Adrenal gland (tissue), 12 donors: Measurements from ENCODE around the gene ARPC1B. TPM values are rescaled to one million over a fixed set of nuclear protein-coding genes. Genes with fewer than 3 reads are reported as not detected.

Source experiments
- DNase-seq, 7 donors: peaks; one replicate each; pipeline ENCODE4 v3.0.0-alpha.2; 2019 to 2020
- H3K27ac ChIP-seq, 5 donors: fragments of 200-600 bp; sonication (generic) in 4 of 5; 1 replicate in 3 of 5; 2 replicates in 2 of 5; pipeline versions ENCODE4 v1.5.1 to v1.8.0; 2016 to 2020; ENCODE audit warnings: mild to moderate bottlenecking in 1 of 5
- H3K27me3 ChIP-seq: fragments of 200-600 bp; 2 replicates; pipeline ENCODE4 v1.8.0; 2021
- H3K36me3 ChIP-seq, 2 donors: fragments of 200-600 bp; replicated peaks in 1 of 2; 1 replicate in 1 of 2; 2 replicates in 1 of 2; pipeline versions ENCODE4 v1.5.1 to v1.8.0; 2018 to 2022
- H3K4me1 ChIP-seq, 2 donors: fragments of 200-600 bp; replicated peaks in 1 of 2; 1 replicate in 1 of 2; 2 replicates in 1 of 2; pipeline versions ENCODE4 v1.5.1 to v1.8.0; 2018 to 2021
- H3K4me3 ChIP-seq, 4 donors: fragments of 200-600 bp; sonication (generic) in 3 of 4; one replicate each; pipeline ENCODE4 v1.5.1; 2016 to 2018
- H3K9me3 ChIP-seq, 3 donors: fragments of 200-600 bp; sonication (generic) in 1 of 3; replicated peaks in 1 of 3; 1 replicate in 2 of 3; 2 replicates in 1 of 3; pipeline versions ENCODE4 v1.5.1 to v1.8.0; 2016 to 2021
- CTCF ChIP-seq, 6 experiments: fragments of 450-650 bp in 4 of 6; fragments of 200-600 bp in 2 of 6; sonication (generic) in 1 of 6; IDR thresholded peaks; 1 replicate in 5 of 6; 2 replicates in 1 of 6; pipeline versions ENCODE4 v1.5.1 to v1.8.0; 2016 to 2021; ENCODE audit warnings: antibody characterized with exemption in 6 of 6, mild to moderate bottlenecking in 2 of 6, moderate library complexity in 1 of 6
- POLR2A ChIP-seq, 2 donors: fragments of 450-650 bp; IDR thresholded peaks; one replicate each; pipeline ENCODE4 v1.6.1; 2017; ENCODE audit warnings: antibody characterized with exemption in 2 of 2, mild to moderate bottlenecking in 2 of 2, moderate library complexity in 1 of 2
- WGBS, 4 donors: extraction: QIAGEN DNeasy Blood & Tissue Kit in 2 of 4; methylation state at CpG; one replicate each; pipeline versions ENCODE4 v1.1.5 to v1.1.7; 2013 to 2017; 5-methylcytosine and 5-hydroxymethylcytosine counted together
- intact Hi-C, 2 donors: fragments of 100-400 bp; cut with DNase I; formaldehyde crosslinking; loops; one replicate each; pipeline versions ENCODE4 v1.14.1 to v1.15.0; 2022 to 2023
- polyA plus RNA-seq, 3 donors: library from polyadenylated mRNA; stranded (reverse); fragments of 200-250 nt in 2 of 3; fragments of 350-450 nt in 1 of 3; fragmentation: Illumina TruSeq in 1 of 3; extraction: RNeasy Lipid Tissue Mini Kit (QIAGEN cat#74804) in 1 of 3; gene quantifications; one replicate each; pipeline ENCODE4 v1.2.3, GENCODE V29; 2013 to 2014
- total RNA-seq, 9 donors: library from RNA; depleted of rRNA in 4 of 9; stranded (reverse); fragments of >200 nt in 4 of 9; fragments of 120-200 nt in 1 of 9; fragmentation: NEBNext Ultra II Directional in 1 of 9; extraction: Animal tissue kit (Norgen Biotek cat#: 25700) in 1 of 9; gene quantifications; one replicate each; pipeline versions ENCODE4 v1.1.0 to v1.2.4, GENCODE V29; 2013 to 2023
- donor health status: healthy with polysubstance abuse.
- donor health status: Bipolar disorder and iron deficiency.
- donor health status: DM: yes; HTN: yes; CAD: no.
- donor health status: DM: no; HTN: no; CAD: no.
- donor health status: DM: no; HTN: no; CAD: no.
- donor health status: DM: yes; HTN: yes; CAD: no.

Gene ARPC1B
- total and polyA plus RNA-seq, 12 donors, result 57.2 to 353 (median 94.3) TPM

- Histone ChIP-seq H3K27me3 (no peaks in the 10 kb centered on the region), H3K4me3 (no peak overlapping the region), H3K9me3 (no peaks in the 10 kb centered on the region), H3K27ac (no peak overlapping the region), H3K4me1 (peaks cover 5 to 9% of the 10 kb centered on the region in 2 donors), H3K36me3 (peaks cover 0 to 58% of the 10 kb centered on the region in 2 donors)
- intact Hi-C loops, result no loop called here
- no peak for TF ChIP-seq CTCF (IDR thresholded peaks at IDR 0.05)
- no peak for TF ChIP-seq POLR2A (IDR thresholded peaks at IDR 0.05)
- DNase-seq, result no peak
- 91 to 97% (median 94%) methylated on average over 15 to 20 of the region's 20 CpGs for WGBS, 4 donors
Observed at GRCh38 chr7:99387912-99388311, 13.4 kb downstream of the ARPC1B start.

- Histone ChIP-seq H3K9me3 (no peaks in the 10 kb centered on the region), H3K4me1 (peaks cover 12 to 17% of the 10 kb centered on the region in 2 donors), H3K4me3 (no peak overlapping the region), H3K27me3 (no peaks in the 10 kb centered on the region), H3K36me3 (peaks cover 0 to 65% of the 10 kb centered on the region in 2 donors), H3K27ac (no peak overlapping the region)
- 91 to 96% (median 93%) methylated on average over 9 to 13 of the region's 13 CpGs for WGBS, 4 donors
- intact Hi-C loops, result no loop called here
- TF ChIP-seq POLR2A (IDR thresholded peaks at IDR 0.05) (no peak), CTCF (IDR thresholded peaks at IDR 0.05) (no peak)
- no peak for DNase-seq
Observed at GRCh38 chr7:99389772-99390171, 15.2 kb downstream of the ARPC1B start.

- H3K27ac ChIP-seq, result peak overlapping the region in 1 of 5 donors; percentile 1
- TF ChIP-seq CTCF (IDR thresholded peaks at IDR 0.05), result no peak
- no peak for TF ChIP-seq POLR2A (IDR thresholded peaks at IDR 0.05)
- 67 to 84% (median 71%) methylated on average over 17 to 23 of the region's 23 CpGs for WGBS, 4 donors
- H3K9me3 ChIP-seq, result no peaks in the 10 kb centered on the region
- intact Hi-C loops, result no loop called here
- no peak overlapping the region for H3K4me3 ChIP-seq
- peaks cover 0 to 78% of the 10 kb centered on the region in 2 donors for H3K36me3 ChIP-seq
- H3K4me1 ChIP-seq, result peaks cover 12 to 17% of the 10 kb centered on the region in 2 donors
- DNase-seq, result peak in 5 of 7 donors; percentile 52 to 63 (median 53)
- no peaks in the 10 kb centered on the region for H3K27me3 ChIP-seq
Observed at GRCh38 chr7:99390941-99391602, 16.5 kb downstream of the ARPC1B start.

DNA sequence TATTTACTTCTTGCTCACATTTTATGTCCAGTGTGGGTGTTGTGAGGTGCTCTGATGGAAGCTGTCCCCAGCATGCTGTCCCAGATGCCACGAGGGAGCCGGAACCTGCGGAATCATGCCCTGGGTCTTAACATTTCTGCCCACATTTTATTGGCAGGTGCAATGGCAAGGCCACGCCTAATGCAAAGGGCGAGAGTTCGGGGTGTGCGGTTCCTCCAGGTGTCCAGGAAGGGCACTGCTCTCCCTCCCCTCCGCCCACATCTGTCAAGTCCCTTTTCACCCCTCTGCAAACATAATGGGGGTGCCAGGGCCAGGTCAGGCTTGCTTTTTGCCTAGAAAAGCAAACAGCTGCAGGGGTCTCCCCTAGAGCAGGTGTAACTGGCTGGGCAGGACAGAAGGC, 17.5 kb downstream of the ARPC1B start:
- 85 to 93% (median 90%) methylated on average over 5 to 8 of the region's 8 CpGs for WGBS, 4 donors
- H3K4me3 ChIP-seq, result no peak overlapping the region
- H3K9me3 ChIP-seq, result no peaks in the 10 kb centered on the region
- intact Hi-C loops, result no loop called here
- H3K27ac ChIP-seq, result peak overlapping the region in 2 of 5 donors; percentile 69 to 79
- peaks cover 0 to 74% of the 10 kb centered on the region in 2 donors for H3K36me3 ChIP-seq
- TF ChIP-seq POLR2A (IDR thresholded peaks at IDR 0.05), result no peak
- TF ChIP-seq CTCF (IDR thresholded peaks at IDR 0.05), result no peak
- H3K4me1 ChIP-seq, result peaks cover 12 to 17% of the 10 kb centered on the region in 2 donors
- no peaks in the 10 kb centered on the region for H3K27me3 ChIP-seq
- DNase-seq, result no peak
